ENCODE data around the gene GSDMA.

Gene GSDMA

GRCh38 chr17:39954876-39955275 is 7.9 kb upstream of the GSDMA start:
- in situ Hi-C loops (cut with HindIII; ENCODE audit: low sequenced_read_pairs): no loop called here

DNA sequence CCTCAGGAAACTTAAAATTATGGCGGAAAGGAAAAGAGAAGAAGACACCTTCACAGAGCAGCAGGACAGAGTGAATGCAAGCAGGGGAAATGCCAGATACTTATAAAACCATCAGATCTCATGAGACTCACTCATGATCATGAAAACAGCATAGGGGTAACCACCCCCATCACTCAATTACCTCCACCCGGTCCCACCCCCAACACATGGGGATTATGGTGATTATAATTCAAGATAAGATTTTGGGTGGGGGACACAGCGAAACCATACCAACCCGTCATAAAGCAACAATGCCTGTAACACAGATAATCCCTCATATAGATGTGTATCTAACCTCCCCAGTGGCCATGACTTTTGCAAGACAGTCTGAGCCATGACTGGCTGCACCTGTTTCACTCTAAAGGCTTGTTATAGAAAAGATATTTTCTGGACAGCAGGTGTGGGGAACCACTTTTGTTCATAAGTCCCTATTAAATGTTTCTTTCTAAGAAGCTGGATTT is 7.0 kb upstream of the GSDMA start:
- in situ Hi-C loops (cut with HindIII; ENCODE audit: low sequenced_read_pairs): no loop called here

DNA sequence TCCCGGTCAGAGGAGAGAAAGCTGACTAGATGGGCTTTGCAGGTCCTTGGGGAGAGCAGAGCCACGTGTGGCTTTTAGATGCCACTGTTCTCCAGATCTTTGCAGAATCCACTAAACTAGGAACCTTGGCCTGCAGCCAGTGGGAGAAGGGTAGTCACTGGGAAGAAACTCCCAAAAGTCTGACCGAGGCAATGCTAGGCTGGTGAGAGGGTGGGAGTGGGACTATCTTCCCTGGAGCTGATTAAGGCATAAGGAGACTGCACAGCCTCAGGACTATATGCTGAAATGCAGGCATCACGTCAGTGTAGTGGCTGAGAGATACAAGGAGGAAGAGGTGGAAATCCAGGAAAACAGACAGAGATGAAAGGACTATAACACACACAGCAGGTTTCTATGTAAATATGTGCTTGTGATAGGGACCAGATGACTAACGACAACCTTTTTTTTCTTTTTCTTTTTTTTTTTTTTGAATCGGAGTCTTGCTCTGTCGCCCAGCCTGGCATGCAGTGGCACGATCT is 2.2 kb upstream of the GSDMA start:
- in situ Hi-C loops (cut with HindIII; ENCODE audit: low sequenced_read_pairs): no loop called here

DNA sequence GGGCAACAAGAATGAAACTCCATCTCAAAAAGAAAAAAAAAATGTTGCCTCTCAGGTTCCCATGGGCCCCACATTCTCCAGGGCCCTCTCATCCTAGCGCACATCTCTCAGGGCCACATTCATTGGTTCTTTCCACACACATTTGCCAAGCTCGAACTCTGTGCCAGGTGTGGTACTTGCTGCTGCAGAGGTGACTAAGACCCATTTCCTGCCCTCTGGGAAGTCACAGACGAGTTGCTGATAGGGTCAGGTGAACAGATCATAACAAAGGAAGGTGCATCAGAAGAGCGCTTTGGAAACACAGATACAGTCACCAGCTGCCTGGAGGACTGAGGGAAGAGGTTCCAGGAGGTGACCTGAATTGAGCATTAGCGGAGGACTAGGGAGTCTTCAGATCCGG is 1.0 kb downstream of the GSDMA start:
- in situ Hi-C loops (cut with HindIII; ENCODE audit: low sequenced_read_pairs): no loop called here

GRCh38 chr17:39965017-39965699 is 2.4 kb downstream of the GSDMA start:
- in situ Hi-C loops (cut with HindIII; ENCODE audit: low sequenced_read_pairs): no loop called here

GRCh38 chr17:39966771-39967170 is 4.0 kb downstream of the GSDMA start:
- in situ Hi-C loops (cut with HindIII; ENCODE audit: low sequenced_read_pairs): no loop called here

- in situ Hi-C loops (cut with HindIII; ENCODE audit: low sequenced_read_pairs): no loop called here
These were observed 6.0 kb downstream of the GSDMA start for GRCh38 chr17:39968761-39969160.

GRCh38 chr17:39969375-39969774 is 6.6 kb downstream of the GSDMA start:
- in situ Hi-C loops (cut with HindIII; ENCODE audit: low sequenced_read_pairs): no loop called here

- in situ Hi-C loops (cut with HindIII; ENCODE audit: low sequenced_read_pairs): no loop called here
These were observed 7.4 kb downstream of the GSDMA start for GRCh38 chr17:39970157-39970692.

DNA sequence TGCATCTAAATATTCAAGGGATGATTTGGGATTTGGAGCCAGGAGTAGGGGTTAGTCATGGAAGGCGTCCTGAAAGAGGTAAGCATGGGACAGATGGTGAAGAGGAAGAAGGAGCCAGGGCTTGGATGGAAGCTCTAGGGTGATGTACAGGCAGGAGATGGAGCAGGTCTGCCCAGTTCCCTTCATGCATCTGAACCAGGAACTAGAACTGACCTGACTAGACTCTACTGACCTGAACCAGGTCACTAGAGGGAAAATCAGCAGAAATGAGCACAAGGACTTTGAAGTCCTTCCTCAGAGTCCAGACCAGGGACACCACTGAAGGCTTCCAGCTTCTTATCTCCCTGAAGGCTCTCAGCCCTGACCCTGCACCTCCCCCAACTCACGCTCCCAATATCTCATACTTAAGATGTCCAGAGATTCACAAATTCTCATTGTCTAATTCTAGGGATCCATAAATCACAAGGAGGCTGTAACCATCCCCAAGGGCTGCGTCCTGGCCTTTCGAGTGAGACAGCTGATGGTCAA is 8.3 kb downstream of the GSDMA start:
- in situ Hi-C loops (cut with HindIII; ENCODE audit: low sequenced_read_pairs): no loop called here

GRCh38 chr17:39972271-39972670 is 9.5 kb downstream of the GSDMA start:
- in situ Hi-C loops (cut with HindIII; ENCODE audit: low sequenced_read_pairs): no loop called here

- in situ Hi-C loops (cut with HindIII; ENCODE audit: low sequenced_read_pairs): no loop called here
These were observed 10.7 kb downstream of the GSDMA start for GRCh38 chr17:39973496-39973895.

DNA sequence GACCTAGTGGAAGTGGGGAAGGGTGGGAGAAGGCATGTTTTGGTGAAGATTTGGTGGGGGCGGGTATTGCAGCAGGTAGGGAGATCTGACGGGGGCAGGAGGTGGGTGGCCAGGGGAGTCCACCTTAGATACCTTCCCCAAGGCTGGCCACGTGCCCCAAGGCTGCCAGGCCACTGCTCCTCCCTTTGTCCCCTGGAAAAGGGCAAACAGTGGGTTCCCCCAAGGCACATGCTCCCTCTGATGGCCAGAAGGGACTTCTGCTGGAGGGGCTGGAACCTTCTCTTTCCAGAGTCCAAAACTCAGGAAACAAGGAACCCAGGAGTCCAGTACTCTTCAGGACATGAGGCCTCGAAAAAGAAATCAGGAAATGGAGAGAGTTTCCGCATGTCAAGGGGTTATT is 11.6 kb downstream of the GSDMA start:
- in situ Hi-C loops (cut with HindIII; ENCODE audit: low sequenced_read_pairs): no loop called here

DNA sequence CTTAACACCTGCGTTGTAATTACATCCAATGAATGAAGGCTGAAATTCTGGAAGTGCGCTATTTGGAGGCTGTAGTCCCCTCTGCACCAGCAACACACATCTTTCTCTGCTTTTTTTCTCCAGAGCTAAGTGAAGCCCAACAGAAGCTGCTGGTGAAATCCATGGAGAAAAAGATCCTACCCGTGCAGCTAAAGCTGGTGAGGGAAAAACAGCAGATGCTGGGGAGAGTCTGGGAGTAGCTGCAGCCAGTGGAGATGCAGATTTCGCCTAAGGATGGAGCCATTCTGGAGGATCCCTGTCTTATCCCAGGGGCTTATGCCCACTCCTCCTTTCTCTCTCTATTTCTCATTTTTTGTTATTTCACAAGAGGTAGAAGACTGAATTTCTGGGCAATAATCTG is 13.0 kb downstream of the GSDMA start:
- in situ Hi-C loops (cut with HindIII; ENCODE audit: low sequenced_read_pairs): loop anchor here (25.0 kb wide), 2 partner anchors 136 to 336 kb away; partner anchors contain the start of genes MSL1, NR1D1 and RARA

GRCh38 chr17:39979016-39979670 is 16.3 kb downstream of the GSDMA start:
- in situ Hi-C loops (cut with HindIII; ENCODE audit: low sequenced_read_pairs): loop anchor here (25.0 kb wide), 2 partner anchors 133 to 333 kb away; partner anchors contain the start of genes MSL1, NR1D1 and RARA

GRCh38 chr17:39979893-39980350 is 17.1 kb downstream of the GSDMA start:
- in situ Hi-C loops (cut with HindIII; ENCODE audit: low sequenced_read_pairs): loop anchor here (25.0 kb wide), 2 partner anchors 132 to 332 kb away; partner anchors contain the start of genes MSL1, NR1D1 and RARA

- in situ Hi-C loops (cut with HindIII; ENCODE audit: low sequenced_read_pairs): loop anchor here (25.0 kb wide), 2 partner anchors 132 to 332 kb away; partner anchors contain the start of genes MSL1, NR1D1 and RARA
These were observed 17.8 kb downstream of the GSDMA start, which contains the start of gene PSMD3 for GRCh38 chr17:39980351-39981206. PSMD3 (plus strand) TSS chr17:39980807; CDS start chr17:39980971, 164 bp downstream.

DNA sequence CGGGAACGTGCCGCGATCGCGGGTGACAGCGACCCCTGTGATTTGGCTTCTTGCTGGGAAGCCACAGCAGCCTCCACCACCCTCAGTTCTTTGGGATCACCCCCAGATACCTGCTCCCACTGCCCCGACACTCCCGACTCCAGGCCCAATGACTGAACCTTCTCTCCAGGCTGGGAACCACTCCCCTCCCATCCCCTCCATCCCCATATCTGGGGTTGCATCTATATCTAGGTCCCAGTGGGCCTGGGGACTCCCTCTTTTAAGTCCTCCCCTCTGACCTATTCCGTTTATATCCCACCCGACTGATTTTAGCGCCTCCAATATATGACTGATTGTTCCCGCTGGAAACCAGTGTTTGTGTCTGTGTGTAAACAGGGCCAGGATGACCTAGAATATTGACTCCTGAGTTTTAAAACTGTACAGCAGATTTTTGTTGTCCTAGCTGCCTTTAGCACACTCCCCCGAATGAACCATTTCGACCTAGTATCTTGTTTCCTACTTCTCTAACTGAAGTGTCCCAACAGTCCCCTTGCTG is 18.5 kb downstream of the GSDMA start:
- in situ Hi-C loops (cut with HindIII; ENCODE audit: low sequenced_read_pairs): loop anchor here (25.0 kb wide), 2 partner anchors 131 to 331 kb away; partner anchors contain the start of genes MSL1, NR1D1 and RARA

DNA sequence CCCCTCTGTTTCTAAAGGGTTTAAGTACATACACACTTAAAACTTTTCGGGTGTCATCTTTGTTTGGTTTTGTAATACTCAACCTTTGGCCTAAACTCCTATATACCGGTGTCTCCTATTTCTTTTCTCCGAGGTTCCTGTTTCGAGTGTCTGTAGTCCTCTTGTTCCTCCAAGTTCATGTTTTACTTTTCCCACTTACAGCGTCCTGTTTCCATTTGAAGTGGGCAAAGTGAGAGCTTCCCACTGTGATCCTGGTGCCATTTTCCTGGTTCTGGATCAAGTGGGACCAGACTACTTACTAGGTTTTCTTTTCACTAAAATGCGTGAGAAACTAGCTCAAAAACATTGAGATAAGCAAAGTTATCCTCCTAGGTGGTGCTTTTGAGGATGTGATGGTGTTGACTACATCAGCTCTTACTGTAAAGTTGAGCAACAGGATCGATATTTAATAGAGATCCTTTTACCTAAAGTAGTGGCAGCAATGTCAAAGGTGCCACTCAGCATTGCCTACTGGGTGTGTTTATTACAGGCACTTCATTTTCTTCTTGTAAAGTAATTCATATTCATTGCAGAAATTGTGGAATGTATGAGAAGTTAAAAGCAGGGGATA is 19.1 kb downstream of the GSDMA start:
- in situ Hi-C loops (cut with HindIII; ENCODE audit: low sequenced_read_pairs): loop anchor here (25.0 kb wide), 2 partner anchors 130 to 330 kb away; partner anchors contain the start of genes MSL1, NR1D1 and RARA
